Gastroesophageal sphincter (tissue), 3 donors: ENCODE results near the gene EML5.

Source experiments
- EP300 ChIP-seq: sonication (generic); formaldehyde crosslinking; IDR thresholded peaks from one replicate; pipeline ENCODE4 v1.6.1; 2017; ENCODE audit warnings: antibody characterized with exemption, mild to moderate bottlenecking
- POLR2AphosphoS5 ChIP-seq: sonication (generic); formaldehyde crosslinking; IDR thresholded peaks from one replicate; pipeline ENCODE4 v1.6.1; 2017; ENCODE audit warnings: antibody characterized with exemption
- TF ChIP-seq, protein P1 (sequence below), 4 experiments: fragments of 200-600 bp in 2 of 4; fragments of 450-650 bp in 2 of 4; sonication (generic) in 1 of 4; IDR thresholded peaks; one replicate each; pipeline ENCODE4 v1.5.1; 2017 to 2019; ENCODE audit warnings: antibody characterized with exemption in 4 of 4, mild to moderate bottlenecking in 2 of 4, moderate library complexity in 2 of 4

- TF ChIP-seq, protein P1, sequence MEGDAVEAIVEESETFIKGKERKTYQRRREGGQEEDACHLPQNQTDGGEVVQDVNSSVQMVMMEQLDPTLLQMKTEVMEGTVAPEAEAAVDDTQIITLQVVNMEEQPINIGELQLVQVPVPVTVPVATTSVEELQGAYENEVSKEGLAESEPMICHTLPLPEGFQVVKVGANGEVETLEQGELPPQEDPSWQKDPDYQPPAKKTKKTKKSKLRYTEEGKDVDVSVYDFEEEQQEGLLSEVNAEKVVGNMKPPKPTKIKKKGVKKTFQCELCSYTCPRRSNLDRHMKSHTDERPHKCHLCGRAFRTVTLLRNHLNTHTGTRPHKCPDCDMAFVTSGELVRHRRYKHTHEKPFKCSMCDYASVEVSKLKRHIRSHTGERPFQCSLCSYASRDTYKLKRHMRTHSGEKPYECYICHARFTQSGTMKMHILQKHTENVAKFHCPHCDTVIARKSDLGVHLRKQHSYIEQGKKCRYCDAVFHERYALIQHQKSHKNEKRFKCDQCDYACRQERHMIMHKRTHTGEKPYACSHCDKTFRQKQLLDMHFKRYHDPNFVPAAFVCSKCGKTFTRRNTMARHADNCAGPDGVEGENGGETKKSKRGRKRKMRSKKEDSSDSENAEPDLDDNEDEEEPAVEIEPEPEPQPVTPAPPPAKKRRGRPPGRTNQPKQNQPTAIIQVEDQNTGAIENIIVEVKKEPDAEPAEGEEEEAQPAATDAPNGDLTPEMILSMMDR (IDR thresholded peaks at IDR 0.05): no peak
- TF ChIP-seq EP300 (no peak), POLR2AphosphoS5 (no peak)
Measured at GRCh38 chr14:88834883-88835431, 42.2 kb upstream of the EML5 start.
